HCT116 (cell line): ENCODE measurements around the gene IL5. TPM values are rescaled to one million over a fixed set of nuclear protein-coding genes. Genes with fewer than 3 reads are reported as not detected.

Source experiments
- ATAC-seq: fragments of 200-7000 bp; cut with Tn5 transposase; 2 replicates; pipeline ENCODE4 v1.9.1; 2020; ENCODE audit warnings: mild to moderate bottlenecking, moderate library complexity
- BruUV-seq: library from RNA; stranded (reverse); fragments of 400-500 nt; replicated peaks from 2 replicates; lab custom pipeline; 2021; lab: Mats Ljungman, UMichigan
- CTCF ChIA-PET: fragments of 300-600 bp; sonication (Branson Sonifier 250); formaldehyde crosslinking; loops from one replicate; lab custom pipeline; 2021; ENCODE audit warnings: antibody characterized with exemption; lab: Charles Lee
- POLR2A ChIA-PET: fragments of 300-600, 350-600 bp; sonication (Branson Sonifier 250); formaldehyde crosslinking; loops from one replicate; lab custom pipeline; 2021; ENCODE audit warnings: antibody characterized with exemption; lab: Charles Lee
- RAD21 ChIA-PET, 2 experiments: fragments of 300-600 bp; sonication (Branson Sonifier 250); formaldehyde crosslinking; loops; one replicate each; lab custom pipeline; 2023; ENCODE audit warnings: low total read pairs in 2 of 2; ENCODE audit not compliant: uncharacterized antibody in 2 of 2, unreplicated experiment in 2 of 2, low non-redundant PET in 1 of 2; lab: Charles Lee
- DNase-seq: peaks from one replicate; pipeline ENCODE4 v3.0.0-alpha.2; 2010; ENCODE audit warnings: low read depth, low spot score
- H2AFZ ChIP-seq: fragments of 200-600 bp; shearing (Covaris generic), sonication (generic); 2 replicates; pipeline ENCODE4 v1.6.1; 2017; ENCODE audit warnings: low read depth, mixed run types, mixed read lengths, antibody characterized with exemption, low read length; ENCODE audit not compliant: poor library complexity, severe bottlenecking
- H3K27ac ChIP-seq: 2 replicates; pipeline ENCODE4 v1.5.1; 2012; ENCODE audit warnings: low read depth, low read length
- H3K27me3 ChIP-seq: fragments of 200-600 bp; sonication (generic); 2 replicates; pipeline ENCODE4 v1.6.1; 2016; ENCODE audit warnings: mixed run types, low read length, mixed read lengths; ENCODE audit not compliant: insufficient read depth
- H3K36me3 ChIP-seq, 2 experiments: fragments of 200-500 bp in 1 of 2; fragments of 200-600 bp in 1 of 2; sonication (Bioruptor generic) in 1 of 2; sonication (generic) in 1 of 2; 2 replicates each; pipeline versions ENCODE4 v1.5.1 to v1.6.1; 2014 to 2016; ENCODE audit warnings: low read length in 2 of 2, inconsistent platforms in 1 of 2, mixed read lengths in 1 of 2, mixed run types in 1 of 2; ENCODE audit not compliant: insufficient read depth in 2 of 2, control insufficient read depth in 1 of 2
- H3K4me1 ChIP-seq, 2 experiments: fragments of 200-600 bp in 1 of 2; sonication (generic) in 1 of 2; 2 replicates each; pipeline versions ENCODE4 v1.5.1 to v1.6.1; 2012 to 2017; ENCODE audit warnings: low read length in 2 of 2, inconsistent platforms in 1 of 2, mild to moderate bottlenecking in 1 of 2, mixed read lengths in 1 of 2, mixed run types in 1 of 2, moderate library complexity in 1 of 2; ENCODE audit not compliant: insufficient read depth in 2 of 2, control insufficient read depth in 1 of 2
- H3K4me2 ChIP-seq: fragments of 200-600 bp; sonication (generic); 2 replicates; pipeline ENCODE4 v1.6.1; 2017; ENCODE audit warnings: mixed run types, low read length, mixed read lengths
- H3K4me3 ChIP-seq, 2 experiments: fragments of 200-600 bp in 1 of 2; sonication (generic) in 1 of 2; replicated peaks in 1 of 2; 2 replicates each; pipeline ENCODE4 v1.5.1; 2011 to 2016; ENCODE audit warnings: low read length in 2 of 2, control low read depth in 1 of 2, low read depth in 1 of 2, mild to moderate bottlenecking in 1 of 2, mixed read lengths in 1 of 2, mixed run types in 1 of 2
- H3K79me2 ChIP-seq: fragments of 200-600 bp; sonication (generic); 2 replicates; pipeline ENCODE4 v1.6.1; 2017; ENCODE audit warnings: mild to moderate bottlenecking, mixed run types, low read length, moderate library complexity, mixed read lengths; ENCODE audit not compliant: insufficient read depth
- H3K9ac ChIP-seq: fragments of 200-600 bp; sonication (generic); 2 replicates; pipeline ENCODE4 v1.6.1; 2016; ENCODE audit warnings: low read length, mixed read lengths
- H3K9me2 ChIP-seq: fragments of 200-600 bp; sonication (generic), shearing (Covaris generic); 2 replicates; pipeline ENCODE4 v1.6.1; 2017; ENCODE audit warnings: mixed run types, mild to moderate bottlenecking, moderate library complexity; ENCODE audit not compliant: insufficient read depth
- H3K9me3 ChIP-seq, 2 experiments: fragments of 200-500 bp in 1 of 2; fragments of 200-600 bp in 1 of 2; sonication (Bioruptor generic) in 1 of 2; sonication (generic) in 1 of 2; 2 replicates each; pipeline ENCODE4 v1.6.1; 2014 to 2017; ENCODE audit warnings: low read length in 2 of 2, mixed read lengths in 2 of 2, inconsistent platforms in 1 of 2, low read depth in 1 of 2, mild to moderate bottlenecking in 1 of 2, mixed run types in 1 of 2, moderate library complexity in 1 of 2; ENCODE audit not compliant: control insufficient read depth in 1 of 2, insufficient read depth in 1 of 2
- H4K20me1 ChIP-seq: fragments of 200-600 bp; sonication (generic), shearing (Covaris generic); 2 replicates; pipeline ENCODE4 v1.6.1; 2017; ENCODE audit warnings: mixed run types, mild to moderate bottlenecking, moderate library complexity; ENCODE audit not compliant: insufficient read depth
- EGR1 ChIP-seq: IDR thresholded peaks from 2 replicates; pipeline ENCODE4 v1.6.1; 2012; ENCODE audit warnings: low read depth
- JUND ChIP-seq: IDR thresholded peaks from 2 replicates; pipeline ENCODE4 v1.6.1; 2012
- POLR2AphosphoS5 ChIP-seq: IDR thresholded peaks from 2 replicates; pipeline ENCODE4 v1.6.1; 2011; ENCODE audit warnings: mild to moderate bottlenecking, low read depth, low read length, moderate library complexity
- SIN3A ChIP-seq: IDR thresholded peaks from 2 replicates; pipeline ENCODE4 v1.6.1; 2012; ENCODE audit warnings: low read depth
- SP1 ChIP-seq: IDR thresholded peaks from 2 replicates; pipeline ENCODE4 v1.6.1; 2012; ENCODE audit warnings: low read depth
- ZNF274 ChIP-seq: fragments of 200-500 bp; sonication (Bioruptor generic); IDR thresholded peaks from 2 replicates; pipeline ENCODE4 v1.6.1; 2014; ENCODE audit warnings: mild to moderate bottlenecking, low read depth, low read length, inconsistent platforms
- intact Hi-C: fragments of 100-400 bp; cut with micrococcal nuclease; formaldehyde crosslinking; loops from 2 replicates; pipeline ENCODE4 v1.10.0; 2022
- total RNA-seq: library from RNA; stranded (reverse); gene quantifications from one replicate; pipeline ENCODE4 v1.2.1, GENCODE V29; 2021; ENCODE audit not compliant: unreplicated experiment
- TF ChIP-seq, protein P1 (sequence below): IDR thresholded peaks from 2 replicates; pipeline ENCODE4 v1.6.1; 2012
- TF ChIP-seq, protein P2 (sequence below): IDR thresholded peaks from 2 replicates; pipeline ENCODE4 v1.6.1; 2012
- TF ChIP-seq, protein P3 (sequence below): IDR thresholded peaks from 2 replicates; pipeline ENCODE4 v1.6.1; 2011; ENCODE audit warnings: mild to moderate bottlenecking, low read length, moderate library complexity; ENCODE audit not compliant: insufficient replicate concordance; ENCODE audit errors: extremely low read depth

Gene IL5
- total RNA-seq, 1 experiment from 2014 or later: not detected

DNA sequence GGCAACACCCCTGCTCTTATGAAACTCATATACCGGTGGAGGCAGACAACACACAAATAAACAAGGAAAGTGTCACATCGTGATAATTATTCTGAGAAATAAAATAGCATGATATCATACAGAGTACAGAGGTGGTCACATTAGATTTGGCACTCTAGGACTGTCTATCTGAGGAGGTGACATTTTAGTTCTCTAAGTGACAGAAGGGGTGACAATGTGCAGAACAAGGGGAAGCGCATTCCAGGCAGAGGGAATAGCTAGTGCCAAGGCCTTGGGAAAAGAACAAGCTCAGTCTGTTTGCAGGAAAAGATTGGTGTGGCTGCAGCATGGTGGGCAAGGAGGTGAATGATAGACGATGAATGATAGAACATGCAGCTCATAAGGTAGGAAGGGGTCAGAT lies 40.1 kb downstream of the IL5 start:
- CTCF ChIA-PET: interaction anchor here (1.2 kb wide), 1 partner anchor 117 kb away, joined by 4 read pairs; no protein-coding TSS in a partner anchor
- peaks cover 6 to 50% of the 10 kb centered on the region in 2 experiments for H3K4me1 ChIP-seq

More for the DNA sequence above, 40.1 kb downstream of the IL5 start:
- H3K27ac ChIP-seq: no peak overlapping the region
- ATAC-seq: no peak
- H3K36me3 ChIP-seq: no peaks in the 10 kb centered on the region
- no peak overlapping the region for H3K9ac ChIP-seq
- DNase-seq: no peak
- H2AFZ ChIP-seq: no peak overlapping the region
- no peaks in the 10 kb centered on the region for H3K79me2 ChIP-seq
- H3K27me3 ChIP-seq: no peaks in the 10 kb centered on the region
- no peaks in the 10 kb centered on the region for H3K9me2 ChIP-seq
- no peak overlapping the region for H3K4me2 ChIP-seq
- H3K9me3 ChIP-seq: no peaks in the 10 kb centered on the region
- TF ChIP-seq JUND: no peak
- no peak for TF ChIP-seq SP1
- no peak for TF ChIP-seq POLR2AphosphoS5
- TF ChIP-seq, protein P1, sequence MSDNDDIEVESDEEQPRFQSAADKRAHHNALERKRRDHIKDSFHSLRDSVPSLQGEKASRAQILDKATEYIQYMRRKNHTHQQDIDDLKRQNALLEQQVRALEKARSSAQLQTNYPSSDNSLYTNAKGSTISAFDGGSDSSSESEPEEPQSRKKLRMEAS: no peak
- TF ChIP-seq, protein P2, sequence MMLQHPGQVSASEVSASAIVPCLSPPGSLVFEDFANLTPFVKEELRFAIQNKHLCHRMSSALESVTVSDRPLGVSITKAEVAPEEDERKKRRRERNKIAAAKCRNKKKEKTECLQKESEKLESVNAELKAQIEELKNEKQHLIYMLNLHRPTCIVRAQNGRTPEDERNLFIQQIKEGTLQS: no peak
- no peak for TF ChIP-seq ZNF274
- TF ChIP-seq EGR1: no peak
- TF ChIP-seq SIN3A: no peak
- TF ChIP-seq, protein P3, sequence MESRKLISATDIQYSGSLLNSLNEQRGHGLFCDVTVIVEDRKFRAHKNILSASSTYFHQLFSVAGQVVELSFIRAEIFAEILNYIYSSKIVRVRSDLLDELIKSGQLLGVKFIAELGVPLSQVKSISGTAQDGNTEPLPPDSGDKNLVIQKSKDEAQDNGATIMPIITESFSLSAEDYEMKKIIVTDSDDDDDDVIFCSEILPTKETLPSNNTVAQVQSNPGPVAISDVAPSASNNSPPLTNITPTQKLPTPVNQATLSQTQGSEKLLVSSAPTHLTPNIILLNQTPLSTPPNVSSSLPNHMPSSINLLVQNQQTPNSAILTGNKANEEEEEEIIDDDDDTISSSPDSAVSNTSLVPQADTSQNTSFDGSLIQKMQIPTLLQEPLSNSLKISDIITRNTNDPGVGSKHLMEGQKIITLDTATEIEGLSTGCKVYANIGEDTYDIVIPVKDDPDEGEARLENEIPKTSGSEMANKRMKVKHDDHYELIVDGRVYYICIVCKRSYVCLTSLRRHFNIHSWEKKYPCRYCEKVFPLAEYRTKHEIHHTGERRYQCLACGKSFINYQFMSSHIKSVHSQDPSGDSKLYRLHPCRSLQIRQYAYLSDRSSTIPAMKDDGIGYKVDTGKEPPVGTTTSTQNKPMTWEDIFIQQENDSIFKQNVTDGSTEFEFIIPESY: no peak
- no peaks in the 10 kb centered on the region for H4K20me1 ChIP-seq
- ChIA-PET POLR2A (no interaction called here), RAD21 (no interaction called here)
- no TSS peak for BruUV-seq
- intact Hi-C loops: loop anchor here (5.0 kb wide), 1 partner anchor 436 kb away; no protein-coding TSS in a partner anchor
- H3K4me3 ChIP-seq: no peak overlapping the region
